A549 treated with CpdA at 1 μM for 4 hours (cell line): ENCODE results near the gene FICD. TPM values are rescaled to one million over a fixed set of nuclear protein-coding genes. Genes with fewer than 3 reads are reported as not detected.

Experiments
- total RNA-seq: library from RNA; stranded (reverse); fragments of 200-300 nt; extraction: Qiagen RNA extraction; gene quantifications from 5 replicates; pipeline ENCODE4 v1.2.3, GENCODE V29; 2022; ENCODE audit warnings: low read depth

Gene FICD
- 3.6 to 4.2 TPM (median 4.0 TPM) in 5 replicates for total RNA-seq

GRCh38 chr12:108514973-108515814 is at the start of gene FICD:
Gene FICD (plus strand): TSS chr12:108515277. CDS start chr12:108516973, 1,696 bp downstream.

GRCh38 chr12:108560752-108561719 is 46.0 kb downstream of the FICD start, which contains the start of gene SART3:
Gene SART3 (minus strand): TSS chr12:108561173. CDS start chr12:108561154, 19 bp downstream.

DNA sequence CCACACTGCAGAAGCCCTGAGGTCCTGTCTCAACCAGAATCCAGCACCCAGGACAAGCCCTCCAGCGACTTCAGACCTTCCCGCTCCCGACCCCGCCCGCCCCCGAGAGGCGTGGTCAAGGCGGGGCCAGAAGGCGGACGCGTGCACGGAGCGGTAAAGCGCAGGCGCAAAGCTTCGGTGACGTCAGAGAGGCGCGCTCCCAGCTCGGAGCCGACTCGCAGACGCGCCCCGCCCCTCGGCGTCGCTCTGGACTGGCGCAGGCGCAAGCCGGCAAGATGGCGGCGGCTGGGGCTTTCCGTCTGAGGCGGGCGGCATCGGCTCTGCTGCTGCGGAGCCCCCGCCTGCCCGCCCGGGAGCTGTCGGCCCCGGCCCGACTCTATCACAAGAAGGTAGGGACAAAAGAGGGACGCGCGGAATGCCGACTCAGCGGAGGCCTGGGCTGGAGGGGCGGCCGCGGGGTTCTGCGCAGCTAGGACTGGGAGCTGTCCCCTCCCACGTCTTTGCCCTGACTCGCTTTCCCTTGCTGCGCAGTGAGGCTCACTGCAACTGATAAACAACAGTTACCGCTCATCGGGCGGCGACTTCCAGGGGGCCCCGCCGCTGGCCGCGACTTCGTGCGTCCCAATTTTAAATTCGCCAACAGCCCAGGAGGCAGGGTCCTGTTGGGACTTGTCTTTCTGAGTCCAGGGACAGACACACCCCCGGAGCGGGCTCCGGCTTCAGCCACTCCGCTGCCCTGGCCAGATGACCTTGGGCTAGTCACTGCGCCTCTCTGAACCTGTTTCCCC is 47.5 kb downstream of the FICD start, which contains the start of gene ISCU:
Gene ISCU, plus strand, starts transcription at position 249 of the 788 bp plus-strand sequence. Its CDS starts 27 bp downstream, at position 276.

Other genes with a start within 250 kb of the FICD start
- not detected in 5 replicates for gene CMKLR1, start 176.0 kb upstream of the FICD start, total RNA-seq
- 41.3 to 50.5 TPM (median 42.2 TPM) in 5 replicates for gene SART3, start 45.9 kb downstream of the FICD start, total RNA-seq
- 87.7 to 117 TPM (median 96.6 TPM) in 5 replicates for gene ISCU, start 47.3 kb downstream of the FICD start, total RNA-seq
- gene TMEM119, start 82.8 kb downstream of the FICD start, total RNA-seq: 0.07 to 0.18 TPM (median 0.10 TPM) in 3 of 5 replicates, not detected in the others
- 0.44 to 1.1 TPM (median 1.0 TPM) in 5 replicates for gene SELPLG, start 118.6 kb downstream of the FICD start, total RNA-seq
- 172 to 211 TPM (median 193 TPM) in 5 replicates for gene CORO1C, start 216.2 kb downstream of the FICD start, total RNA-seq